IPS-18c (cell line): ENCODE results near the gene KMT2C.
"Not testable (repeated sequence)": the region's sequence is repeated elsewhere in the genome, so short reads cannot be mapped to it uniquely, and the experiment has no call there.

ENCODE experiments used
- H3K4me3 ChIP-seq: 2 replicates; pipeline ENCODE4 v1.7.0; 2013; ENCODE audit warnings: low read depth, mild to moderate bottlenecking, low read length, moderate library complexity; ENCODE audit not compliant: insufficient read depth
- H3K9me3 ChIP-seq: one replicate; pipeline ENCODE4 v1.6.1; 2013; ENCODE audit warnings: mild to moderate bottlenecking, low read length, moderate library complexity; ENCODE audit not compliant: control insufficient read depth, insufficient read depth

KMT2C gene

DNA sequence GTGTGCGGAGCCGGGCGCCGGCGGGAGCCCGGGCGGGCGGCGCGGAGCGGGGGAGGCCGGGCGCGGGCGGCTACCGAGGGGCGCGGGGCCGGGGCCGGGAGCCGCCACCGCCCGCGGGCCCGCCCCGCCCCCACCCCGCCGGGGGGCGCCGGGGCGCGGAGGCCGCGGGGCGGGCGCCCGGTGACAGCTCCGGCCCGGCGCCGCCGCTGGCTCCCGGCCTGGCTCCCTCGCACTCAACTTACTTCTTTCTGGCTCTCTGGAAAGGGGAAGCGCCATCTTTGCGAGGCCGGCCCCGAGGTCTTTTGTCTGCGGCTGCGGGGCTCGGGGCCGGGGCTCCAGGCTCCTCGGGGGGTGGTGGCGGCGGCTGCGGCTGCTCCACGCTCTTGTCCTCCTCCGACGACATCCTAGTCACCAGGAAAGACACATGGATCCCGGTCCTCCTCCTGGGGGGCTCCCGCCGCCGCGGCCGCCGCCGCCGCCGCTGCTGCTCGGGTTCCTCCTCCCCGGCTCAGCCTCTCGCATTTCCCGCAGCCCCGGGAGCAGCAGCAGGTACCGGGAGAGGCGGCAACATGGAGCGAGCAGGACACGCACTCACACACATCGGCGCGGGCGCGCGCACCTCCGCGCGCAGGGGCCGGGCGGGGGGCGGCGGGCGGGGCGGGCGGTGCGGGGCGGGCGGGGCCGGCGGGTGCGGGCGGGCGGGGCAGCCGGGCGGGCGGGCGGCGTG is at the start of gene KMT2C:
TSS of gene KMT2C (minus strand) at position 620 of the 727 bp plus-strand sequence. CDS start at position 403, 217 bp downstream.
- Histone ChIP-seq H3K4me3 (peak within 1 kb of the TSS; percentile 63), H3K9me3 (no peaks in the 10 kb centered on the region)

DNA sequence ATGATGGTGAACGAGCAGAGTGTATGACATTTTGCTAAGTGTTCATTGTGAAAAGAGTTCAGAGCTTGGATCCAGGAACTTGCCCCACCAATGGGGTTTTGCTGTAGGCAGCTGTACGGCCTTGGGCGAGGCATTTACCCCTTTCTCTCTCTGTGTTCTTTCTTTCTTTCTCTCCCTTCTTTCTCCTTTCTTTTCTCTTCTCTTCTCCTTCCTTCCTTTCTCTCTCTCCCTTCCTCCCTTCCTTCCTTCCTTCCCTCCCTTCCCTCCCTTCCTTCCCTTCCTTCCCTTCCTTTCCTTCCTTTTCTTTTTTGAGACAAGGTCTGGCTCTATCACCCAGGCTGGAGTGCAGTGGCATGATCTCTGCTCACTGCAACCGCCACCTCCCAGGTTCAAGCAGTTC is 45.3 kb upstream of the KMT2C start:
- Histone ChIP-seq H3K9me3 (no peaks in the 10 kb centered on the region), H3K4me3 (no peak overlapping the region)

DNA sequence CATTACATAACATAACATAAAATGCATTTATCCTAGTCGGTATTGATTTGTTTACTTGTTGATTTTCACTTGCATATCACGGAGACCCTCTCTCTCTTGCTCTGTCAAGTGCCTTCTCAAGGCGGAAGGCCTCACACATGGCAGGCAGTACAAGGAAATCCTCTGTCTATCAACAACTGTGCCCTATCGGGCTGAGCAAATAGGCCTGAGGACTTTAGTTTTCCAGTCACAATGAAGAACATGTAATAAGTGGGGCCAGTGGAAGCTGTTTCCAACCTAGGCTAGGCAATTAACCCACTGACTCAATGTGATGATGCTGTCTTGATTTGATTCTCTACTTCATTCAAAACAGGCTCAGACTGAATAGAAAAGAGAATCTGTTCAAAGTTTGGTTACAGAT is 44.9 kb upstream of the KMT2C start:
- H3K9me3 ChIP-seq: no peaks in the 10 kb centered on the region

DNA sequence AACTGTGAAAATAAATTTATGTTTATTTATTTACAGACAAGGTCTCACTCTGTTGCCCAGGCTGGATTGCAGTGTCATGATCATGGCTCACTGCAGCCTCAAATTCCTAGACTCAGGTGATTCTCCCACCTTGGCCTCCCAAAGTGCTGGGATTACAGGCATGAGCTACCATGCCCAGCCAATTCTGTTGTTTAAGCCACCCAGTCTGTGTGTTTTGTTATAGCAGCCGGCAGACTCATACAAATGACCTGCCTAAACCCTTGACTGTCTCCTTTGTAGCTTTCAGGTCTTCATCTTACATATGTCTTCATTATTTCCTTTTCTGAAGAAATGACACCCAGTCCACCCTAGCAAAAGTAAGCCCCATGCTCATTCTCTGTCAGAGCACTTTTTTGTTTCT is 43.8 kb upstream of the KMT2C start:
- no peak overlapping the region for H3K4me3 ChIP-seq
- H3K9me3 ChIP-seq: no peaks in the 10 kb centered on the region

More for the DNA sequence above, 44.9 kb upstream of the KMT2C start:
- no peak overlapping the region for H3K4me3 ChIP-seq

DNA sequence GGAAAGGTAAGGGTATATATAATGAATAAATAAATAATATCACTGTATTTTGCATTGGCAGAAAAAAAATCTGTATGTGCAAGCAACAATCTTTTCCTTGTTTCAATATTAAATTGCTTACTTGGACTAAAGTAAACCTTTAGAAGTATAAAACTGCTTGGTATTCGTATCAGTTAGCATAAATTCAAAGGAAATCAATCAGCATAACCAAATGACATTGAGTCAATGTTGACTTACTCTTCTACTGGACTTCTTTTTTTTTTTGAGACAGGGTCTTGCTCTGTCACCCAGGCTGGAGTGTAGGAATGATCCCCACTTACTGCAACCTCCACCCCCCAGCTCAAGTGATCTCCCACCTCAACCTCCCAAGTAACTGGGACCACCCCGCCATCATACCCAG is 42.3 kb upstream of the KMT2C start:
- H3K9me3 ChIP-seq: no peaks in the 10 kb centered on the region
- no peak overlapping the region for H3K4me3 ChIP-seq

DNA sequence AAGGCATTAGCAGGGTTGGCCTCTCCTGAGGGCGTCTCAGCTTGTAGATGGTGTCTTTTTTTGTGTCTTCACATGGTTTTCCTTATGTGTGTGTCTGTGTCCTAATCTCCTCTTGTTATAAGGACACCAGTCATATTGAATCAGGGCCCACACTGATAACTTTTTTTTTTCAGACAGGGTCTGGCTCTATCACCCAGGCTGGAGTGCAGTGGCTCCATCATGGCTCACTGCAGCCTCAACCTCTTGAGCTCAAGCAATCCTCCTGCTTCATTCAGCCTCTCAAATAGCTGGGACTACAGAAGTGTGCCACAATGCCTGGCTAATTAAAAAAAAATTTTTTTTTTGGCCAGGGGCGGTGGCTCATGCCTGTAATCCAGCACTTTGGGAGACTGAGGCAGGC is 41.3 kb upstream of the KMT2C start:
- Histone ChIP-seq H3K4me3 (no peak overlapping the region), H3K9me3 (peaks cover 4% of the 10 kb centered on the region)

DNA sequence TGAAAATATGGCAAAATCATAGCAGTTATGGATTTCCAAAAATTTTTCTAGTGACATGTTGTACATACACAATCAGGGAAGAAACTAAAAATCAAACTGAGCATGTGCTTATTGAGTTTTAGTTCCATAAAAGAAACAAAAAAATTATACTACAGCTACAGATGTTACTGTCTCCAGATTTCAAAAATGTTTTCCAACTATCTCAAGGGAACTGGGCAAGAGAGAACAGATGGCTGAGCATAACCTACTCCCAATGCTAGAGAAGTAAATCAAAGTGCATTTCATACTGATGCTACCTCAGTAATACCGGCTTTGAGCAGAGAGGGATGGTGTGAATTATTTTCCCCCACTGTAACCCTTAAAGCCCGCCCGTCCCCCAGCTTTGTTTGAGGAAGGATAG is 40.7 kb upstream of the KMT2C start:
- peaks cover 4% of the 10 kb centered on the region for H3K9me3 ChIP-seq
- no peak overlapping the region for H3K4me3 ChIP-seq

DNA sequence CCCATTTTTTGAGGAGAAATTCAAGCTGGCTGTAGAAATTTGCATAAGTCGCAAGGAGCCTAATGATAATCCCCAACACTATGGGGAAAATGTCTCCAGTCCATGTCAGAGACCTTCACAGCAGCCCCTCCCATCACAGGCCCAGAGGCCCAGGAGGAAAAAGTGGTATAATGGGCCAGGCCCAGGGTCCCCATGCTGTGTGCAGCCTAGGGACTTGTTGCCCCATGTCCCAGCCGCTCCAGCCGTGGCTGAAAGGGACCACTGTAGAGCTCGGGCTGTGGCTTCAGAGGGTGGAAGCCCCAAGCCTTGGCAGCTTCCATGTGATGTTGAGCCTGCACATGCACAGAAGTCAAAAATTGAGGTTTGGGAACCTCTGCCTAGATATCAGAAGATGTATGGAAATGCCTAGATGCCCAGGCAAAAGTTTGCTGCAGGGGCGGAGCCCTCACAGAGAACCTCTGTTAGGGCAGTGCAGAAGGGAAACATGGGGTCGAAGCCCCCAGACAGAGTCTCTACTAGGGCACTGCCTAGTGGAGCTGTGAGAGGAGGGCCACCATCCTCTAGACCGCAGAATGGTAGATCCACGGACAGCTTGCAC is 35.3 kb upstream of the KMT2C start:
- not testable (repeated sequence) for H3K9me3 ChIP-seq, H3K4me3 ChIP-seq

DNA sequence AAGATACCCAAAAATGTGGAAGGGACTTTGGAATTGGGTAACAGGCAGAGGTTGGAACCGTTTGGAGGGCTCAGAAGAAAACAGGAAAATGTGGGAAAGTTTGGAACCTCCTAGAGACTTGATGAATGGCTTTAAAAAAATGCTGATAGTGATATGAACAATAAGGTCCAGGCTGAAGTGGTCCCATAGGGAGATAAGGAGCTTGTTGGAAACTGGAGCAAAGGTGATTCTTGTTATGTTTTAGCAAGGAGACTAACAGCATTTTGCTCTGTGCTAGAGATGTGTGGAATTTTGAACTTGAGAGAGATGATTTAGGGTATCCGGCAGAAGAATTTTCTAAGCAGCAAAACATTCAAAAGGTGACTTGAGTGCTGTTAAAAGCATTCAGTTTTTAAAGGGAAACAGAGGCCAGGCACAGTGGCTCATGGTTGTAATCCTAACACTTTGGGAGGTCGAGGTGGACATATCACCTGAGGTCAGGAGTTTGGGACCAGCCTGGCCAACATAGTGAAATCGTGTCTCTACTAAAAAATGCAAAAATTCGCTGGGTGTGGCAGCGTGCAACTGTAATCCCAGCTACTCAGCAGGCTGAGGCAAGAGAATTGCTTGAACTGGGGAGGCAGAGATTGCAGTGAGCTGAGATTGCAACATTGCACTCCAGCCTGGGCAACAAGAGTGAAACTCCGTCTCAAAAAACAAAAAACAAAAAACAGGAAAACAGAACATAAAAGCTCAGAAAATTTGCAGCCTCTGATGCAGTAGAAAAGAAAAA is 34.6 kb upstream of the KMT2C start:
- not testable (repeated sequence) for H3K9me3 ChIP-seq, H3K4me3 ChIP-seq

DNA sequence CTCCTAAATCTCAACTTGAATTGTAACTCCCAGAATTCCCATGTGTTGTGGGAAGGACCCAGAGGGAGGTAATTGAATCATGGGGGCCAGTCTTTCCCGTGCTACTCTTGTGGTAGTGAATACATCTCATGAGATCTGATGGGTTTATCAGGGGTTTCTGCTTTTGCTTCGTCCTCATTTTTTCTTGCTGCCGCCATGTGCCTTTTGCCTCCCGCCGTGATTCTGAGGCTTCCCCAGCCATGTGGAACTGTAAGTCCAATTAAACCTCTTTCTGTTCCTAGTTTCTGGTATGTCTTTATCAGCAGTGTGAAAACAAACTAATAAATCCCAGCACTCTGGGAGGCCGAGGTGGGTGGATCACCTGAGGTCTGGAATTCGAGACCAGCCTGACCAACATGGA is 33.8 kb upstream of the KMT2C start:
- not testable (repeated sequence) for H3K9me3 ChIP-seq, H3K4me3 ChIP-seq

DNA sequence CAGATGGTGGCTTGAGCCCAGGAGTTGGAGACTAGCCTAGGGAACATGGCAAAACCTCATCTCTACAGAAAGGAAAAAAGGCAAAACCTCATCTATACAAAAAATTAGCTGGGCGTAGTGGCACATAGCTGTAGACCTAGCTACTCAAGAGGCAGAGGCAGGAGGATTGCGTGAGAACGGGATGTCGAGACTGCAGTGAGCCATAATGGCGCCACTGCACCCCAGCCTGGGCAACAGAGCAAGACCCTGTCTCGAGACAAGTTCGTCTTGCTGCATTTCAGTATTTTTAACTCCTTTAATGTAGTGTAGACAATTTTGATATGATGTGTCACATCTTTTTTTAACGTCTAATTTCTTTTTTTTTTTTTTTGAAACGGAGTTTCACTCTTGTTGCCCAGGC is 31.4 kb upstream of the KMT2C start:
- Histone ChIP-seq H3K9me3 (peaks cover 4% of the 10 kb centered on the region), H3K4me3 (no peak overlapping the region)

DNA sequence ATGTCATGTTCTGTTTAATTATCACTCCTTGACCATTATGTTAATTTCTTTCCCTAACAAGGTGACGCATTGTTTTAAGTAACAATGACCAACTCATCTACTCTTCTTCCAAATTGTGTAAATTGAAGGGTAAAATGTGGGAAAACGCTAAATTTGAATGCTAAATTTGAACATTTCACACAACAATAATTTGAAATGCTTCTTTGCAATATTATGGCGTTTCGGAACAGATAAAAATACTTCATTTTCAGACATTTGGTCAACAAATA is 29.2 kb upstream of the KMT2C start:
- no peaks in the 10 kb centered on the region for H3K9me3 ChIP-seq

DNA sequence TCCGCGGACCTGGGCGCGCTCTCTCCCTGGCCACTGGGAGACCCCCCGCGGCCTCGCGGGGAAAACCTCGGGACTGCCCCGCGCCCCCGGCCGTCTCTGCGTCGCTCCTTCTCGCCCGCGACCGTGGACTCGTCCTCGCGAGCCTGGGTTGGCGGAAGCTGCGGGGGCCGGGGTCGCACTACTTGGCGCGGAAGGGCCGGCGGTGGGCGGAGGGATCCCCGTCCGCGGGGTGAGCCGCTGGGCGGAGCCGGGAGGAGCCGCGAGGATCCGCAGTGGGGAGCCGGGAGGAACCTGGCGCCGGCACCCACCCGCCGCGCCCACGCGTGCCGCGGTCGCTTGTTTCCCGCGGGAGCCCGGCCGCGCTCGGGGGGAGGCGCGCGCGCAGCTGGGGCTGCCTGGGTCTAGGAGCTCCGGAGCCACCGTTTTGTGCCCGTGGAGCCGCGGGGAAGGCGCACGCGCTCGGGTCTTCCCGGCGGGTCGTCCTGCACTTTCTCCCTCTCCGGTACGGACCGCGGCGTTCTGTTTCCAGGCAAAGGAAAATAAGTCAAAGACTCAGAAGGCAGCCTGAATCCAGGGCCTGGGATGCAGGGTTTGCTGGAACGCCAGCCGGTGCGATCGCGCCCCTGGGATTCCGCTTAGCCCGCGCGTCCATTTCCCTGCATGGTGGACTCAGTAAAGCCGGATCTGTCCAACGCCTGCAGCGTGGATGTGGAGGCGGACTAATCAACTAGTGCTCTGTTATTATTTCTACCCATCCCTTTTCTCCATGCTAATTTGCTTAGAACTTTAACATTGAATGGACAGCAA is 28.7 kb upstream of the KMT2C start:
- peak overlapping the region; percentile 90 for H3K4me3 ChIP-seq
- H3K9me3 ChIP-seq: no peaks in the 10 kb centered on the region

More for the DNA sequence above, 29.2 kb upstream of the KMT2C start:
- peak overlapping the region; percentile 90 for H3K4me3 ChIP-seq

DNA sequence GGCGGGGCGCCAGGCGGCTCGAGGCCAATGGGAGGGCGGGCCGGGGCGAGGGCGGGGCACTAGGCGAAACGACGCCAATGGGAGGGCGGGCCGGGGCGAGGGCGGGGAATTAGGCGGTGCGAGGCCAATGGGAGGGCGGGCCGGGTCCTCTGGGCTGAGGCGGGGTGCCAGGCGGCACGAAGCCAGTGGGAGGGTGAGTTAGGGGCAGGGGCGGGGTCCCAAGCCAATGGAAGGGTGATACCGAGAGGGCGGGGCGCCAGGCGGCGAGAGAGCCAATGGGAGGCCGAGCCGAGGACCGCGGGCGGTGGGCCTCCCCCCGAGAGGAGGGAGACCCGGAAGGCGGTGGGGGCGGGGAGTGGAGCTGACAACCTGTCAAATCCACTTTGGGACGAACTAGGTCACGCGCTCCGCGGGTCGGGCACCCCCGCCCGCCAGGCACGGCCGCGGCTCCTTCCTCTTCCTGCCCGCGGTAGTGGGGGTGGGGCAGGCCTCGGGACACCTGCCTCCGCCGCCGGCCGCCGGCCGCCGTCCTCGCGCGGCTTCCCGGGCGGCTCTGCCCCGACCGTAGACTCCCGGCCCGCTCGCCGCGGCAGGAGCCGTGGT is 28.0 kb upstream of the KMT2C start:
- peak overlapping the region; percentile 90 for H3K4me3 ChIP-seq
- H3K9me3 ChIP-seq: no peaks in the 10 kb centered on the region

DNA sequence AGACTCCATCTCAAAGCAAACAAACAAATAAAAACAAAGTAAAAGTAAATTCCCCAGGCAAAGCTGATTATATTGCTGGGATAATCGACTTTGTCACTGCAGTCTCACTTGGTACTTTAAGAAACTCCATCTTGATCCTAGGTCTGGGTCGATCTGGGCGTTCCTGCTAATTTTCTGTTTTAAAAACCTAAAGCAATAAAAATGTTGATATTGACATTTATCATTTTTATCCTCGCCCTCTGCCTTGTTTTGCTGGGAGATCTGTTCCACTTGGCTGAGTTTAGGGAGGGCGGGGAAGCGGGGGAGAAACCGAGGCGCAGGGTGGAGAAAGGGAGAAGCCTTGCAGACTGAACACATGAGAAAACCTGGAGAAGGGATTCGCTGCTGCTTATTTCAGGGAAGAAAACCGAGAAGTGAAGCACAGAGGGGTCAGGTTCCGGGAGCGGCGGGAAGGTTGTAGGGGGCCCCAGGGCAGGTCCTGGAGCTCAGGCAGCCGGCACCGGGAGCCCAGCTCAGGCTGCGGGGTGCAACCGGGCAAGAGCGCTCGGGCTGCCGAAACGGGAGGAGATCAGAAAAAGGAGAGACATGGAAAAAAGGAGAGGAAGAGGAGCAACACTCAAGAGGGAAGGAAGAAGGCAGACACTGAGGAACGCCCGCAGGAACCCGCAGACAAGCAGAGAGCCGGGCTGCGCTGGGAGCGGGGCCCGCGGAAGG is 27.3 kb upstream of the KMT2C start:
- H3K9me3 ChIP-seq: no peaks in the 10 kb centered on the region
- H3K4me3 ChIP-seq: peak overlapping the region; percentile 83

DNA sequence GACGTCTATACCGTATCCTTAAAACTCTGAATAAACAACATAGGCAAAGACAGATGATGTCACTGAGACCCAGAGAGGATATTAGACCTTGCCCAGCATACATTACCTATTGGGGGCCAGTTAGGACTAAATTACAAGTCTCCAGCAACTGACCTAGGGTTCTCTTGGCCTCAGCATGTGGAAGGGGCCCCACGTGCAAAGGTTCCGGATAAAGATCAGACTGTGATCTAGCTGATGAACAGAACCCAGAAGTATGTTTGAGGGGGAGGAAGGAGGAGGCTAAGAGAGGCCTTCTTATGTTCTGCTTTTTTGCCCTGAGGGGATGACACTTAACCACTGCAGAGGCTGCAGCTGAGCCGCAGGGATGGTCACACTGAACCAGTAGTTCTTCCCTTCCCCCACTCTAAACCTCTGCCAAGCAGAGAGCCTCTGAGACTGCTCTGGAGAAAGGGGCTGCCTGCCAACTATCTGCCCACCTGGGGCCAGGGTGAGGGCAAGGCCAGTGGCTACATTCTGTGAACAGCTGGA is 24.0 kb upstream of the KMT2C start:
- Histone ChIP-seq H3K9me3 (no peaks in the 10 kb centered on the region), H3K4me3 (no peak overlapping the region)
